H1 (cell line): ENCODE measurements around the gene ZNF648. TPM values are rescaled to one million over a fixed set of nuclear protein-coding genes. Genes with fewer than 3 reads are reported as not detected.

Experiments used
- FOSL1 ChIP-seq: IDR thresholded peaks from 2 replicates; pipeline ENCODE4 v1.6.1; 2011; ENCODE audit warnings: mild to moderate bottlenecking, low read depth, low read length, moderate library complexity; ENCODE audit not compliant: insufficient read depth
- SIRT6 ChIP-seq: IDR thresholded peaks from one replicate; pipeline ENCODE4 v1.7.1; 2012; ENCODE audit warnings: low read length, inconsistent platforms
- SP4 ChIP-seq: IDR thresholded peaks from 2 replicates; pipeline ENCODE4 v1.6.1; 2012; ENCODE audit warnings: low read length, inconsistent platforms
- polyA plus RNA-seq, 7 experiments: library from polyadenylated mRNA; depleted of rRNA in 3 of 7; stranded (reverse) in 5 of 7; unstranded in 2 of 7; fragments of >200 nt in 5 of 7; fragments of 200-250 nt in 2 of 7; gene quantifications; 1 replicate in 5 of 7; 2 replicates in 1 of 7; 4 replicates in 1 of 7; pipeline versions ENCODE4 v1.2.1 to v1.2.3, GENCODE V29; 2011 to 2013; ENCODE audit warnings: missing spikeins in 2 of 7, mixed read lengths in 2 of 7
- total RNA-seq: library from RNA; stranded (reverse); fragmentation: NEBNext Ultra II Directional; extraction: Animal tissue kit (Norgen Biotek cat#: 25700); gene quantifications from 2 replicates; pipeline ENCODE4 v1.2.1, GENCODE V29; 2021

Gene ZNF648
- total and polyA plus RNA-seq, 2 of the 8 experiments (the other 6 are each of a cell fraction or from before 2014, with no cell fraction given) = 0.20 to 0.53 TPM

DNA sequence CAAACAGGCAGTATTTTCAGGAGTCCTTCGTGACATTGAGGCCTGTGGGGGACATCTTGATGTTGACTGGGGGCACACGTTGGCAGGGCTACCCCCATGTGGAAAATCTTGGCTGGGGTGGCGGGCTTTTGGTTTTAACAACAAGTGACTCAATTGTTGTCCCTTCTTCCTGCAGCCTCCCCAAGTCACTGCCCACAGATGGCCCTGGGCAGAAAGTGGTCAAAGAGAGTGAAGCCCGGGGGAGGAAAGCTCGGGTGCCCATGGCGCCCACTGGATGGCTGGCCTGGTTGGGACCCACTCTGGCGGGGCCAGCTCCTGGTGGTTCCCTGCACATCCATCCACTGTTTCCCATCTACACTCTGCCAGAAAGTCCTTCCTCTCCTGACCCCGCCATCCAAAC, 24.6 kb upstream of the ZNF648 start (continued):
- TF ChIP-seq SP4 = no peak
- no peak for TF ChIP-seq SIRT6
- TF ChIP-seq FOSL1 = no peak
